Smooth muscle cell (in vitro differentiated cells): ENCODE measurements around the gene MPZ. TPM values are rescaled to one million over a fixed set of nuclear protein-coding genes. Genes with fewer than 3 reads are reported as not detected.
"Not testable (repeated sequence)": the region's sequence is repeated elsewhere in the genome, so short reads cannot be mapped to it uniquely, and the experiment has no call there.

Experiments used
- DNase-seq: peaks from one replicate; lab custom pipeline; 2025; ENCODE audit not compliant: unreplicated experiment; lab: John Stamatoyannopoulos, UW
- H2AFZ ChIP-seq: fragments of 200-600 bp; sonication (generic); 2 replicates; pipeline ENCODE4 v1.6.0; 2016; ENCODE audit warnings: antibody characterized with exemption, low read depth, mild to moderate bottlenecking
- H3F3A ChIP-seq: fragments of 200-600 bp; sonication (generic); 2 replicates; pipeline ENCODE4 v1.6.0; 2017; ENCODE audit warnings: antibody characterized with exemption, low read depth
- H3K27ac ChIP-seq: fragments of 200-600 bp; sonication (generic); 2 replicates; pipeline ENCODE4 v1.5.1; 2016; ENCODE audit warnings: low read depth, mild to moderate bottlenecking
- H3K27me3 ChIP-seq: fragments of 200-600 bp; sonication (generic); 2 replicates; pipeline ENCODE4 v1.6.1; 2016; ENCODE audit warnings: low read depth, mild to moderate bottlenecking
- H3K36me3 ChIP-seq: fragments of 200-600 bp; sonication (generic); 2 replicates; pipeline ENCODE4 v1.5.1; 2016; ENCODE audit warnings: low read depth
- H3K4me1 ChIP-seq: fragments of 200-600 bp; sonication (generic); 2 replicates; pipeline ENCODE4 v1.5.1; 2016; ENCODE audit warnings: low read depth
- H3K4me2 ChIP-seq: fragments of 200-600 bp; sonication (generic); 2 replicates; pipeline ENCODE4 v1.6.0; 2016; ENCODE audit warnings: mild to moderate bottlenecking
- H3K4me3 ChIP-seq: fragments of 200-600 bp; sonication (generic); 2 replicates; pipeline ENCODE4 v1.5.1; 2016; ENCODE audit warnings: mild to moderate bottlenecking
- H3K79me2 ChIP-seq: fragments of 200-600 bp; sonication (generic); 2 replicates; pipeline ENCODE4 v1.6.0; 2016; ENCODE audit warnings: low read depth, mild to moderate bottlenecking
- H3K9ac ChIP-seq: fragments of 200-600 bp; sonication (generic); 2 replicates; pipeline ENCODE4 v1.6.0; 2016; ENCODE audit warnings: low read depth
- H3K9me3 ChIP-seq: fragments of 200-600 bp; sonication (generic); replicated peaks from 2 replicates; pipeline ENCODE4 v1.5.1; 2016; ENCODE audit warnings: low read depth
- H4K20me1 ChIP-seq: fragments of 200-600 bp; sonication (generic); 2 replicates; pipeline ENCODE4 v1.6.0; 2016; ENCODE audit warnings: low read depth
- WGBS: methylation state at CpG from one replicate; pipeline ENCODE4 v1.1.7; 2016; ENCODE audit warnings: low lambda C conversion rate; 5-methylcytosine and 5-hydroxymethylcytosine counted together
- polyA plus RNA-seq: library from polyadenylated mRNA; unstranded; fragments of >200 nt; fragmentation: Nextera tagmentation; extraction: Ambion mirVana; gene quantifications from 2 replicates; pipeline ENCODE4 v1.2.1, GENCODE V29; 2016
- total RNA-seq: library from RNA; depleted of rRNA; stranded (reverse); fragments of >200 nt; gene quantifications from 2 replicates; pipeline ENCODE4 v1.2.3, GENCODE V29; 2014
- TF ChIP-seq, protein P1 (sequence below): fragments of 200-600 bp; sonication (generic); IDR thresholded peaks from 2 replicates; pipeline ENCODE4 v1.5.1; 2017; ENCODE audit warnings: borderline replicate concordance, mild to moderate bottlenecking, antibody characterized with exemption; ENCODE audit not compliant: insufficient read depth, poor library complexity, severe bottlenecking

Gene MPZ
- total and polyA plus RNA-seq, 2 experiments from 2014 or later: not detected

DNA sequence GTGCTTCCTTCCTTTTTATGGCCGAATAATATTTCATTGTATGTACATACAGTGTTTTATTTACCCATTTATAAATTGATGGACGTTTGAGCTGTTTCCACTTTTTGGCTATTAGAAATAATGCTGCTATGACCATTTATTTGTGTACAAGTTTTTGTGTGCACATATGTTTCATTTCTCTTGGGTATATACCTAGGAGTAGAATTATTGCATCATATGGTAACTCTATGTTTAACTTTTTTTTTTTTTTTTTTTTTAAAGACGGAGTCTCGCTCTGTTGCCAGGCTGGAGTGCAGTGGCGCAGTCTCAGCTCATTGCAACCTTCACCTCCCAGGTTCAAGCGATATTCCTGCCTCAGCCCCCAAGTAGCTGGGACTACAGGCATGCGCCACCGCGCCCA is 23.4 kb upstream of the MPZ start:
- no peak overlapping the region for H3K4me2 ChIP-seq
- TF ChIP-seq, protein P1, sequence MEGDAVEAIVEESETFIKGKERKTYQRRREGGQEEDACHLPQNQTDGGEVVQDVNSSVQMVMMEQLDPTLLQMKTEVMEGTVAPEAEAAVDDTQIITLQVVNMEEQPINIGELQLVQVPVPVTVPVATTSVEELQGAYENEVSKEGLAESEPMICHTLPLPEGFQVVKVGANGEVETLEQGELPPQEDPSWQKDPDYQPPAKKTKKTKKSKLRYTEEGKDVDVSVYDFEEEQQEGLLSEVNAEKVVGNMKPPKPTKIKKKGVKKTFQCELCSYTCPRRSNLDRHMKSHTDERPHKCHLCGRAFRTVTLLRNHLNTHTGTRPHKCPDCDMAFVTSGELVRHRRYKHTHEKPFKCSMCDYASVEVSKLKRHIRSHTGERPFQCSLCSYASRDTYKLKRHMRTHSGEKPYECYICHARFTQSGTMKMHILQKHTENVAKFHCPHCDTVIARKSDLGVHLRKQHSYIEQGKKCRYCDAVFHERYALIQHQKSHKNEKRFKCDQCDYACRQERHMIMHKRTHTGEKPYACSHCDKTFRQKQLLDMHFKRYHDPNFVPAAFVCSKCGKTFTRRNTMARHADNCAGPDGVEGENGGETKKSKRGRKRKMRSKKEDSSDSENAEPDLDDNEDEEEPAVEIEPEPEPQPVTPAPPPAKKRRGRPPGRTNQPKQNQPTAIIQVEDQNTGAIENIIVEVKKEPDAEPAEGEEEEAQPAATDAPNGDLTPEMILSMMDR: no peak
- no peaks in the 10 kb centered on the region for H4K20me1 ChIP-seq
- H3K27ac ChIP-seq: no peak overlapping the region
- H2AFZ ChIP-seq: no peak overlapping the region
- H3K36me3 ChIP-seq: peaks cover 9% of the 10 kb centered on the region
- H3K4me3 ChIP-seq: no peak overlapping the region
- H3K79me2 ChIP-seq: no peaks in the 10 kb centered on the region
- no peak overlapping the region for H3K9ac ChIP-seq
- no peak for DNase-seq
- H3K4me1 ChIP-seq: no peaks in the 10 kb centered on the region
- H3F3A ChIP-seq: no peaks in the 10 kb centered on the region
- 87% methylated on average over 9 of the region's 9 CpGs for WGBS
- no peaks in the 10 kb centered on the region for H3K9me3 ChIP-seq
- H3K27me3 ChIP-seq: no peaks in the 10 kb centered on the region

DNA sequence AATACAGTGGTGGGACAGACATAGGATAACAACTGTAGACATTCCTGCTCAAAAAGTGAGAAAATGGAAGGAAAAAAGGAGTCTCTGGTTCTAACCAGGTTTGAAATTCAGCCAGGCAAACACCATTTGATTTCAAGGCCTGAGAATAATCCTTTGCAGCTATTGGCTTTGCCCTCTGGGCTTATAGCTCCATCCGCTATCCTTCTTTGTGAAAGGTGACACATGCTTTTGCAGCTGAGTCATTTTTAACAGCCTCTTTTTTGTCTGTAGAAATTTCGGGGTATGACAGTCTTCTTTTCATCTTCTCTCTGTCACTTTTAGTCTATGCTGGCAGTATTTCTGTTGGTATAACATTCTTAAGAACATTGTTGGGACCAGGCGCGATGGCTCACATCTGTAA is 20.6 kb upstream of the MPZ start:
- H3F3A ChIP-seq: no peaks in the 10 kb centered on the region
- 62% methylated on average over 4 of the region's 4 CpGs for WGBS
- H2AFZ ChIP-seq: no peak overlapping the region

DNA sequence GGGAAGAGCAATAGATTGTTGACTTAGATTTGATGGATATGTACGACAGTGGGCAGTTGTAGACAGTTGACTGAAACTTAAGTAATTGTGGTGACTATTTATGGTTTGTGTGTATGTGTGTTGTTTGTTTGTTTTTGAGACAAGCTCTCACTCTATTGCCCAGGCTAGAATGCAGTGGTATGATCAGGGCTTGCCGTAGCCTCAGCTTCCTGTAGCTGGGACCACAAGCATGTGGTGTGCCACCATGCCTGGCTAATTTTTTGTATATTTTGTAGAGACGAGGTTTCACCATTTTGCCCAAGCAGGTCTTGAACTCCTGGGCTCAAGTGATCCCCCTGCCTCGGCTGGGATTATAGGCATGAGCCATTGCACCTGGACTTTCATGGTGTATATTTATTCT is 14.3 kb upstream of the MPZ start:
- no peak for DNase-seq
- Histone ChIP-seq H4K20me1 (peaks cover 16% of the 10 kb centered on the region), H3K4me1 (no peaks in the 10 kb centered on the region), H3K79me2 (peaks cover 11% of the 10 kb centered on the region), H3K27me3 (no peaks in the 10 kb centered on the region), H3K9me3 (no peaks in the 10 kb centered on the region), H3K4me2 (no peak overlapping the region), H3K36me3 (no peaks in the 10 kb centered on the region), H2AFZ (no peak overlapping the region), H3K9ac (no peak overlapping the region), H3K27ac (no peak overlapping the region), H3F3A (no peaks in the 10 kb centered on the region), H3K4me3 (no peak overlapping the region)
- TF ChIP-seq, protein P1: no peak
- WGBS: 96% methylated on average over 4 of the region's 4 CpGs

More for the DNA sequence above, 20.6 kb upstream of the MPZ start:
- Histone ChIP-seq H3K4me1 (no peaks in the 10 kb centered on the region), H3K79me2 (no peaks in the 10 kb centered on the region), H3K4me3 (no peak overlapping the region), H3K9me3 (no peaks in the 10 kb centered on the region), H3K36me3 (peaks cover 9% of the 10 kb centered on the region), H3K27ac (no peak overlapping the region), H3K4me2 (no peak overlapping the region), H4K20me1 (no peaks in the 10 kb centered on the region), H3K9ac (no peak overlapping the region), H3K27me3 (no peaks in the 10 kb centered on the region)
- TF ChIP-seq, protein P1: no peak
- DNase-seq: no peak

DNA sequence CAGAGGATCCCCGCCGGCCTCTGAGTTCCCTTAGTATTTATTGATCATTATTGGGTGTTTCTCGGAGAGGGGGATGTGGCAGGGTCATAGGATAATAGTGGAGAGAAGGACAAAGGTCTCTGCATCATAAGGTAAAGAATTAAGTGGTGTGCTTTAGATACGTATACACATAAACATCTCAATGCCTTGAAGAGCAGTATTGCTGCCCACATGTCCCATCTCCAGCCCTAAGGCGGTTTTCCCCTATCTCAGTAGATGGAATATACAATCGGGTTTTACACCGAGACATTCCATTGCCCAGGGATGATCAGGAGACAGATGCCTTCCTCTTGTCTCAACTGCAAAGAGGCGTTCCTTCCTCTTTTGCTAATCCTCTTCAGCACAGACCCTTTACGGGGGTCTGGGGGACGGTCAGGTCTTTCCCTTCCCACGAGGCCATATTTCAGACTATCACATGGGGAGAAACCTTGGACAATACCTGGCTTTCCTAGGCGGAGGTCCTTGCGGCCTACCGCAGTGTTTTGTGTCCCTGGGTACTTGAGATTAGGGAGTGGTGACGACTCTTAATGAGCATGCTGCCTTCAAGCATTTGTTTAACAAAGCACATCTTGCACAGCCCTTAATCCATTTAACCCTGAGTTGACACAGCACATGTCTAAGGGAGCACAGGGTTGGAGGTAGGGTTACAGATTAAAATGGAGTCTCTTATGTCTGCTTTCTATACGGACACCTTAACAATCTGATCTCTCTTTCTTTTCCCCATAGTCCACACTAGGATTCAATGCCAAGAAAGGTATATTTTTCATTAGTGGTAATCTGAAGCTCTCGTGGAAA is 6.3 kb upstream of the MPZ start:
- not testable (repeated sequence) for H4K20me1 ChIP-seq, H3K4me3 ChIP-seq, H3K9me3 ChIP-seq, H3K27ac ChIP-seq, H3K4me2 ChIP-seq, H2AFZ ChIP-seq, H3K27me3 ChIP-seq, H3K9ac ChIP-seq, H3F3A ChIP-seq, H3K36me3 ChIP-seq, DNase-seq
- Histone ChIP-seq H3K79me2 (peaks cover 25% of the 10 kb centered on the region), H3K4me1 (peaks cover 15% of the 10 kb centered on the region)
- WGBS: 68% methylated on average over 17 of the region's 17 CpGs
